HG02938 (cell line): Measurements from ENCODE around the gene OR5K4.

Experiments
- ATAC-seq: cut with Tn5 transposase; IDR thresholded peaks from one replicate; pipeline ENCODE4 v1.9.1; 2021; ENCODE audit warnings: mild to moderate bottlenecking, moderate library complexity; ENCODE audit not compliant: unreplicated experiment

Gene OR5K4

GRCh38 chr3:98353554-98353953 lies at the start of gene OR5K4:
TSS of gene OR5K4 (plus strand) at chr3:98353854. CDS start at chr3:98353854, 0 bp downstream.
- no peak for ATAC-seq

DNA sequence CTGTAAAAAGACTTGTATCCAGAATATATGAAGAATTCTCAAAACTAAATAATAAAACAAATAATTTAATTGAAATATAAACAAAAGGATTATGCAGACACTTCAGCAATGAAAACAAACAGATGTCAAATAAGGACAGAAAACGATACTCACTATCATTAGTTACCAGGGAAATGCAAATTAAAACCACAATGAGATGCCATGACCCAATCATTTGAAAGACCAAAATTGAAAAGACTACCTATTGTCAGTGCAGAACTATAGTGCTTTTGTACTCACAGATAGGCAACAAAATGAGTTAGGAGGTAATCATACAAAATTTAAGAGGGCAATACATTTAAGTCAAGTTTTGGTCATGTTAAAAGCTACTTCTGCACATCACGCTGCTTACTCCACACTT lies 31.6 kb upstream of the OR5K4 start:
- ATAC-seq = no peak

- no peak for ATAC-seq
These were observed 31.0 kb upstream of the OR5K4 start for GRCh38 chr3:98322686-98323085.

- no peak for ATAC-seq
These were observed 30.2 kb upstream of the OR5K4 start for GRCh38 chr3:98323425-98323824.

DNA sequence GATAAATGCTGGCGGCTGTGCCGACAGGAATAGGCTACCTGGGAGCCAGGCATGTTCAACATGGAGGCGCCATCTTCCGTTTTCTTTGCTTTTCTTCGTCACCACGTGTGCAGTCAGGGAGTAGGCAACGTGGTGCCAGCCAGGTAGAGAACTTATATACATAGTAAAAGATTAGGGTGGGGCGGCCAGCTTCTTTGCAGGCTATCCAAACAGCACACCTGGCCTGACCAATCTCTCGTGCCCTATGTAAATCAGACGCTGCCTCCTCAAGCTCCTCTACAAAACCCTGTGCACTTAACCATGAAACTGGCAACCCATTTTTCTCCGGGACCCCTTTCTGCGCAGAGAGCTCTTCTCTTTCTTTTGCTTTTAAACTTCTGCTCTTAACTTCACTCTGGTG lies 28.6 kb upstream of the OR5K4 start:
- no peak for ATAC-seq

DNA sequence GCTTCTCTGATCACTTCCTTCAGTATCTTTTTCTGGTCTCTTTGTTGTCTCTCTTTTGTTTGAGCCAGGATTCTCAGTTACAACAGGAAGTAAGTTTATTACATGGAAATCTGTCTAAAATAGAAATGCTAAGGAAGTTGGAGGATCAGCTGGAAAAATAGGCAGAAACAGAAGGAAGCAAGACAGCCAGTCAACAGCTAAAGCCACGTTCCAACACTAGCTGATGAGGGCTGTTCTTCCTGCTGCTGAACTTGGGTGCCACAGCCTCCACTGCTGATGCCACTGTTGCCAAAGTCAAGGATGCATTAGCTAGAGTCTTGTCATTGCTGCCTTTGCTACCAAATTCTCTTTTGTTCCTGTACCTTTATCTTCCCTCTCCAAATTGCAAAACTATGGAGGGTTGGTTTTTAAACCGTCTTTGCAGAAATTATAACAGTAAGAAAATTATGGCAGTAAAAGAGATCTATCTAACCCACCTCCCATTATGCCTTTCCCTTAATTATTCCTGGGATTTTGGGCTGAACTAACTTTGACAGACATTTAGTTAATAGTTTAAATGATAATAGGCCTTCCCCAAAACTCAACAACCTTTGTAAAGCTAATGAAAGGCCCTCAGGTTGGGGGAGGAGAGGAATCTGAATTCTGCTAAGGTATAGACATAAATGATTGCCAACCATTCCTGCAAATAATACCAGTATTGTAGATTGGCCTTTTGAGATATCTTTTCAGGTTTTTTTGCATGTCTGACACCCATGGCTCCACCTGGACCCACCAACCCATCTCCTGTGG lies 27.4 kb upstream of the OR5K4 start:
- ATAC-seq = no peak

DNA sequence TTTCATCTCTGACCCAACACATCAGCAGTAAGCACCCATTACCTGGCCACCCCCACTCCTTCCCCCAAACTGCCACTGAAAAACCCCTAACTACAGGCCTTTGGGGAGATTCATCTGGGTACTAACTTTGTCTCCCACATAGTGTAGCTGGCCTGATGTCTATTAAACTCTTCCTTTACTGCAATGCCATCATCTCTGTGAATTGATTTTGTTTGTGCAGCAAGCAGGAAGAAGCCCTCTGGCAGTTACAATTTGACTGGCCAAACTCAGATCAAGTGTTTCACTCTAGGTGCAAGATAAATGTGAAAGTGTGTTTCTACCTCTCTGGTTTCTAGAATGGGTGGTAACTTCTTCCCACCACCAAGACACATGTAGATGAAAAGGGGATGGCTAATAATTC lies 26.7 kb upstream of the OR5K4 start:
- peak; percentile 63 for ATAC-seq

DNA sequence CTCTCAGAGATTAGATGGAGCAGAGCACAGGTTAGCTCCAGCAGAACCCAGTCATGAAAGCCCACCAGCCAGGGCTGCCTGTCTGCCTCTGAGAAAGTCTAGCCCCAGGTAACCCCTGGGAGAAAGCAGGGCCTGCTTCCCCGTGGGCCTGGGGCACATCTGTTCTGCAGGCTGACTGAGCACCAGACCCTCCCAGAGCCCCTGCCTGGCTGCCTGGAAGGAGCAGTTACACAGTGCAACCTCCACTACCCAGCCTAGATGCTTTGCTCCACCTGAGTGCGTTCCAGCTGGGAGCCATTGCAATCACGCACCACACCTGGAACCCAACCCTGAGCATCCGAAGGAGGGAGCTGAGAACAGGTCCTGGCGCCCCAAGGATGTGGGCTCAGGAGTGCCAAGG lies 24.7 kb upstream of the OR5K4 start:
- ATAC-seq = no peak

DNA sequence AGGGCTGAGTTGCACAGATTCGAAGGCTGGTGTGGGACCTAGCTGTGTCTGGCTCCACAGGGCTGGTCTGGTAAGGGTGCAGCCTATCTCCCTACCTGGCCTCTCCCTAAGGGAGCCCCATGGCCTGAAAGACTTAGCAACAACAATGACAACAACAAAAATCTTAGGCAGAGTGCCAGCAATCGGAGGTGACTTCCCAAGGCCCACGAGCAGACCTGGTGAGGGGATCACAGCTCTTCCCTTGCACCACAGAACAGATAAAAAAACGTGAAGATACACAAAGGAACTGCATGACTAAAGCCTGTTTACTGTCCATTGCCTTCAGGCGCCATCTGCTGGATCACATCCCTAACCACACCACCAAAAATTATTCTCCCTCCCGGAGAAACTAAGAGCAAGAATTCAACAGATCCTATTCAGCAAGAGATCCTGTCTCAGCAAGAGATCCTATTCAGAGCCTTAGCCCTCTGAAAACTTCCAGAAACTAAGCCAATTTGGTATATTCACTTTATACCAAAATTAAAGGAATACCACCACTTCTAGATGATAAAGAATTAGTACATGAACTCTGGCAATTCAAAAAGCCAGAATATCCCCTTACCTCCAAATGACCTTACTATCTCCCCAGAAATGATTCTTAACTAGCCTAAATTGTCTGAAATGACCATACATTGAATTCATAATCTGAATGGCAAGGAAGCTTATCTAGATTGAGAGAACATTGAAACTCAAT lies 24.1 kb upstream of the OR5K4 start:
- ATAC-seq = peak; percentile 55

GRCh38 chr3:98331329-98331728 lies 22.3 kb upstream of the OR5K4 start:
- no peak for ATAC-seq

DNA sequence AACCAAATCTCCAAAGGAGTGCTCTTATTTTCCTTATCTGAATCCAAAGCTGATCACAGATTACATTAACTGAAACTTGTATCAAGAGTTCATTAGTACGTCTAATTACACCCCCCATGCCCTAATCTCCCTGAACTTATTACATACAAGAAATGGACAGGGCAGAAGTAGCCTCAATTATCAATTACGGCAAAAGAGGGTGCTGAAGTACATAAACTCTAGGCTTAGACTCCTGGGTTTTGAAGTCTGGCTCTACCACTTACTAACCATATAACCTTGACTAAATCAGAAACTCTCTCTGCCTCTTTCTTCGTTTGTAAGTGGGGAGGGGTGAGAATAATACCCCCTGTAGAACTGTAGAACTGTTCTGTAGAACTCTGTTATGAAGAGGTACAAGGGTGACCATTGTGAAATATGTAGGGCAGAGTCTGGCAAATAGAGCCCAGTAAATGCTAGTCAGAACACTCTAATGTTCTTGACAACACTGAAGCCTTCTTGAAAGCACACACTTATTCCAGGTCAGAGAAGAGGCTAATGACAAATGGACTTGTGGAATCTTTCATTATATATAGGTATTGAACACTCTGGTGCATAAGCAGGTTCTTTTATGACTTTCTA lies 19.6 kb upstream of the OR5K4 start:
- ATAC-seq = peak; percentile 50

DNA sequence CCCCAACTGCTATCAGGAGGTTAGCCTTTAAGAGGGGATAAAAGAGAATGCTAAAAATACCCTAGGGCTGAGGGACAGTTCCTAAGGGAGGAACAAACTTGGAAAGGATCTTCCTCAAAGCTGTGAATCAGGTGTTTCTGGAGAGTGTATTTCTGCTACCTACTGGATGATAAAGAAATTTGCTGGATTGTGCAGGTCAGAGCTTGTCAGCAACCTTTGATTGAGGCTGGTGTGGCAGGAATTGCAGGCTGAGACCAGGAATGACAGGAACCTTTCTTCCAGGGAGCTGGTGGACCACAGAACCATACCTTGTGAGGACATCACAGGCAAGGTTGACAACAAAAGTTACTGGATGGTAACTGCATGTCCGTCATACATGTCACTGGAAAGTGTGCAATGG lies 14.6 kb upstream of the OR5K4 start:
- no peak for ATAC-seq

GRCh38 chr3:98341758-98342157 lies 11.9 kb upstream of the OR5K4 start:
- no peak for ATAC-seq

GRCh38 chr3:98343647-98344507 lies 9.8 kb upstream of the OR5K4 start:
- ATAC-seq = peak; percentile 76

DNA sequence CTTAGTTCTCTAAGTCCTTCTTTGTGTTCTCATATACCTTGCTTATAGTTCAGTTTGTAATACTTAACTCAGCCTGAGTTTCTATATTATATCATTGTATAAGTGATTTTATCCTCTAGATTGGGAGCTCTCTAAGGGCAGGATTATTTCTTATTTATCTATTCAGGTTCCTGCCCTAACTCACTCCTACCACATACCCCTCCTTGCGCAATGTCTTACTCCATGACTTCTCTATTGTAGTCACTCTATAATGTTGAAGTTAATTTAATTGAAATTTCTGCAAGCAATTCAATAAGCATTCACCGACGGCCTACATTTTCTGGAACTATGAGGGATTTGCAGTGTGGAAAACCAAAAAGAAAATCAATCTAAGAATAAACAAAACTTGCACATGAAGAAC lies 3.6 kb upstream of the OR5K4 start:
- ATAC-seq = no peak

GRCh38 chr3:98359250-98359649 lies 5.6 kb downstream of the OR5K4 start:
- ATAC-seq = no peak

GRCh38 chr3:98359993-98360675 lies 6.5 kb downstream of the OR5K4 start:
- peak; percentile 60 for ATAC-seq

DNA sequence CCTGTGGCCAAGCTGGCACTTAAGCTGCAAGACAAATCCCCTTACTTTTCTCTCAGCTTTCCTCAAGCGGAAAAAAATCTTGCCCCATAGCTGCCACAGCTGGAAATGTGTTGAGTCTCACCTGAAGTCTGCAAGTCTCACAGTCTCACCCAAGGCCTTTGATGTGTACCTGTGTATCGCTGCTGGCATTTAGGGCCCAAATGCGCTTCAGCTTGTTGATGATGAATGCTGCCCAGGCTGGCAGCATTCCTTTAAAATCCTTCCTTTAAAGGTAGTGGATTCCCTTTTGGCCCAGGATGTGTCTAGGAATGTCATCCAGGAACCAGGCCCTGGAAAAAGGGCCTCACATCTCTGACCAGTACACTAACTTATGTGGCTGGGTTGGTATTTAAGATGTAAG lies 7.0 kb downstream of the OR5K4 start:
- no peak for ATAC-seq

DNA sequence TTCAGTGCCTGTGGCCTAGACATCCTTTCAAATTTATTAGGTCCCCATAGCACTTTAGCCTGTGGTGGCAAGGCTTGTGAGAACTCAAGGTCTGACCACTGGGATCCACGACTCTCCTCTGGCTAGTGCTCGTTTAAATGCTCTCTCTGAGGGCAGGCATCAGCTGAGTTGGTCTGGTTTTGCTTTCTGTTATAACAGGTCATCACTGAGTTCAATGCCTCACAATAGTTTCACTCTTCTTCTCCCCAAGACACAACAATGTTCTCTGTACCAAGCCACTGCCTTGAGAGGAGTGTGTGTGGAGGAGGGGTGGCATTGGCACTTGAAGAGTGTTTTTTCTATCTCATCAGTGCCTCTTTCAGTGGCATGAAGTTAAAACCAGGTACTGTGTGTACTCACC lies 7.6 kb downstream of the OR5K4 start:
- no peak for ATAC-seq

GRCh38 chr3:98367464-98368246 lies 14.0 kb downstream of the OR5K4 start:
- no peak for ATAC-seq
